ENCODE data around the gene PHF14.
A peak's percentile ranks its signal among the peaks of the same experiment; 100 is the strongest.
"Not testable (repeated sequence)": the region's sequence is repeated elsewhere in the genome, so short reads cannot be mapped to it uniquely, and the experiment has no call there.

PHF14 gene, protein sequence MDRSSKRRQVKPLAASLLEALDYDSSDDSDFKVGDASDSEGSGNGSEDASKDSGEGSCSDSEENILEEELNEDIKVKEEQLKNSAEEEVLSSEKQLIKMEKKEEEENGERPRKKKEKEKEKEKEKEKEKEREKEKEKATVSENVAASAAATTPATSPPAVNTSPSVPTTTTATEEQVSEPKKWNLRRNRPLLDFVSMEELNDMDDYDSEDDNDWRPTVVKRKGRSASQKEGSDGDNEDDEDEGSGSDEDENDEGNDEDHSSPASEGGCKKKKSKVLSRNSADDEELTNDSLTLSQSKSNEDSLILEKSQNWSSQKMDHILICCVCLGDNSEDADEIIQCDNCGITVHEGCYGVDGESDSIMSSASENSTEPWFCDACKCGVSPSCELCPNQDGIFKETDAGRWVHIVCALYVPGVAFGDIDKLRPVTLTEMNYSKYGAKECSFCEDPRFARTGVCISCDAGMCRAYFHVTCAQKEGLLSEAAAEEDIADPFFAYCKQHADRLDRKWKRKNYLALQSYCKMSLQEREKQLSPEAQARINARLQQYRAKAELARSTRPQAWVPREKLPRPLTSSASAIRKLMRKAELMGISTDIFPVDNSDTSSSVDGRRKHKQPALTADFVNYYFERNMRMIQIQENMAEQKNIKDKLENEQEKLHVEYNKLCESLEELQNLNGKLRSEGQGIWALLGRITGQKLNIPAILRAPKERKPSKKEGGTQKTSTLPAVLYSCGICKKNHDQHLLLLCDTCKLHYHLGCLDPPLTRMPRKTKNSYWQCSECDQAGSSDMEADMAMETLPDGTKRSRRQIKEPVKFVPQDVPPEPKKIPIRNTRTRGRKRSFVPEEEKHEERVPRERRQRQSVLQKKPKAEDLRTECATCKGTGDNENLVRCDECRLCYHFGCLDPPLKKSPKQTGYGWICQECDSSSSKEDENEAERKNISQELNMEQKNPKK

GRCh38 chr7:10973061-10973941, at the start of gene PHF14:
PHF14 (plus strand) TSS chr7:10973872; CDS start chr7:10974324, 452 bp downstream.
- peak; percentile 90 to 93 for DNase-seq (ENCODE audit: low read depth in 2 of 2)

DNA sequence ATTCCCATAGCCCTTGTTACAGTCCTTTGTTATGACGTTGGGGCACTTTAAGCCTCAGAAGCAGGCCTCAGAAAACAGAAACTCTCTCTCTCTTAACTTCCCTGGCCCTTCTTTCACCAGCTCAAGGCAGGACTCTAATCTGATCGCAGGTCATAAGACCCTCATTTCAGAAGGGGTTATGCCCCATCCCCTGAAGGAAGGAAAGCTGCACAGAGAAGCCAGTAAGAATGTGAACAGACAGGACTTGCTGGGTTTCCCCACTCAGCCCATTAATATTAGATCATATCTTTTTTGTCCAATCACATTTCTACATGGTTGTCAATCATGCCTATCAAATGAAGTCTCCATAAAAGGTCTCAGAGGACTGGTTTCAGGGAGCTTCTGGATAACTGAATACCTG, 49.3 kb upstream of the PHF14 start:
- no peak for DNase-seq (ENCODE audit: low read depth in 2 of 2)

GRCh38 chr7:10928203-10928602, 45.5 kb upstream of the PHF14 start:
- DNase-seq (ENCODE audit: low read depth in 2 of 2) = not testable (repeated sequence)

DNA sequence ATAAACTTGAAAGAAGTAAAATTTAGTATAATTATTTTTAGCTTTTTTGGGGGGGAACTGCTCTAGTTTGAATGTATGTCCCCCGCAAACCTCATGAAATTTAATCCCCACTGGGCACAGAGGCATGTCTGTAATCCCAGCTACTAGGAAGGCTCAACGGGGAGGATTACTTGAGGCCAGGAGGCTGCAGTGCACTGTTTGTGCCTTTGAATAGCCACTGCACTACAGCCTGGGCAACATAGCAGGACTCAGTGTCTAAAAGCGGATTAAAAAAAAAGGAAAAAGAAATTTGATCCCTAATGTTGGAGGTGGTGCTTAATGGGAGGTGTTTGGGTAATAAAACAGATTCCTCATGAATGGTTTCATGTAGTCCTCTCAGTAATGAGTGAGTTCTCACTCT, 43.1 kb upstream of the PHF14 start:
- DNase-seq (ENCODE audit: low read depth in 2 of 2) = no peak

GRCh38 chr7:10931161-10931560, 42.5 kb upstream of the PHF14 start:
- no peak for DNase-seq (ENCODE audit: low read depth in 2 of 2)

- DNase-seq (ENCODE audit: low read depth in 2 of 2) = no peak
Observed at GRCh38 chr7:10934292-10934691, 39.4 kb upstream of the PHF14 start.

DNA sequence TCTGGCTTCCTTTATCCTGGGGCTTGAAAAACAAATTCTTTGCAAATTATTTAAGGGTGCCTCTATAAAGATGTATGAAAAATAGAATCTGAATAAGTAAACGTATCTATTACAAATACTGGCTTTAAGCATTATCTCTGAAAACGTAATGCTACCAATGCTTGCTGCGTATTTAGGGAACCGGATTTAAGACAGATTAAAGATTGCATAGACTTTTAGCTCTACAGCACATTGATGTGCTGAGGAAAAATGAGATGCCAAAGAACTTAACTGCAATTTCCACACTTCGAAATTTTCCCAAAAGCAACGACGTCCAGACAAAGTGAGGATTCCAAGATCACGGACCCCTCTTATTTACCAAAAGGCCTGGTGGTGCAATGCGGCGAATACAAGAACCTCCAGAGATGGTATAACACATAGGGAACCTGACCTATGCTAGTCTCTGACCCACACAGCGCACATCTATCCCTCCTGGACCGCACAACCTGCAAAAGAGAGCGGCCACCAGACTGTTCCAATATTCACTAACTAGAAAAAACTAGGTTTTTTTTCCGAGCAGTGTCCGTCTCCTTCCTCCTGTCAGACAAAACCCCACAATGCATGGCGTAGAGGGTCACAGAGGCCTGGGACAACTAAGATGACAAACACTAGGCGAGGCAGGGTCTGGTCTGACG, 34.3 kb upstream of the PHF14 start:
- DNase-seq (ENCODE audit: low read depth in 2 of 2) = no peak

GRCh38 chr7:10939911-10940703, 33.6 kb upstream of the PHF14 start:
- DNase-seq (ENCODE audit: low read depth in 2 of 2) = peak; percentile 77 to 86

- no peak for DNase-seq (ENCODE audit: low read depth in 2 of 2)
Observed at GRCh38 chr7:10940704-10941355, 32.8 kb upstream of the PHF14 start.

- DNase-seq (ENCODE audit: low read depth in 2 of 2) = no peak
Observed at GRCh38 chr7:10950494-10950893, 23.2 kb upstream of the PHF14 start.

- DNase-seq (ENCODE audit: low read depth in 2 of 2) = not testable (repeated sequence)
Observed at GRCh38 chr7:10950974-10951578, 22.6 kb upstream of the PHF14 start.

- no peak for DNase-seq (ENCODE audit: low read depth in 2 of 2)
Observed at GRCh38 chr7:10952588-10952987, 21.1 kb upstream of the PHF14 start.

GRCh38 chr7:10953078-10953750, 20.5 kb upstream of the PHF14 start:
- not testable (repeated sequence) for DNase-seq (ENCODE audit: low read depth in 2 of 2)

DNA sequence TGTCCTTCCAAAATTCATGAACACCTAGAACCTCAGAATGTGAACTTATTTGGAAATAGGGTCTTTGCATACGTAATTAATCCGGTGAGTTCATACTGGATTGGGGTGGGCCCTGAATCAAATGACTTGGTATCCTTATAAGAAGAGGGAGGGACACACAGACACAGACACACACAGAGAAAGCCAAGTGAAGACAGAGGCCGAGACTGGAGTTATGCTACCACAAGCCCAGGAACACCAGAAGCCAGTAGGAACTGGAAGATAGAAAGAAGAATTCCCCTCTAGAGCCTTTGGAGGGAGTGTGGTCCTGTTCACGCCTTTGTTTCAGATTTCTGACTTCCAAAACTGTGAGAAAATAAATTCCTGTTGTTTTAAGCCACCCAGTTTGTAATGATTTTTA, 17.1 kb upstream of the PHF14 start:
- no peak for DNase-seq (ENCODE audit: low read depth in 2 of 2)

GRCh38 chr7:10960242-10960641, 13.4 kb upstream of the PHF14 start:
- not testable (repeated sequence) for DNase-seq (ENCODE audit: low read depth in 2 of 2)

DNA sequence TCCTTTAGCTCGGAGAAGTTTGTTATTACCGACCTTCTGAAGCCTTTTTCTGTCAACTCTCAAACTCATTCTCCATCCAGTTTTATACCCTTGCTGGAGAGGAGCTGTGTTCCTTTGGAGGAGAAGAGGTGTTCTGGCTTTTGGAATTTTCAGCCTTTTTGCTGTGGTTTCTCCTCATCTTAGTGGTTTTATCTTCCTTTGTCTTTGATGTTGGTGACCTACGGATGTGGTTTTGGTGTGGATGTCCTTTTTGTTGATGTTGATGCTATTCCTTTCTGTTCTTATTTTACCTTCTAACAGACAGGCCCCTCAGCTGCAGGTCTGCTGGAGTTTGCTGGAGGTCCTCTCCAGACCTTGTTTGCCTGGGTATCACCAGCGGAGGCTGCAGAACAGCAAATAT, 8.7 kb upstream of the PHF14 start:
- DNase-seq (ENCODE audit: low read depth in 2 of 2) = not testable (repeated sequence)

GRCh38 chr7:10972174-10972573, 1.5 kb upstream of the PHF14 start:
- no peak for DNase-seq (ENCODE audit: low read depth in 2 of 2)

All from stimulated activated CD8-positive, alpha-beta memory T cell treated with anti-CD3 and anti-CD28 coated beads, Interleukin-7, amount 100 ng/mL, for 4 hours (primary cell).